AG09309 (cell line): ENCODE data around the gene RFX4.

ENCODE experiments used
- DNase-seq: peaks from one replicate; pipeline ENCODE4 v3.0.0-alpha.2; 2010; ENCODE audit warnings: low read depth
- H3K4me3 ChIP-seq: 2 replicates; pipeline ENCODE4 v1.5.1; 2011; ENCODE audit warnings: mild to moderate bottlenecking, low read depth, low read length, moderate library complexity; ENCODE audit not compliant: control insufficient read depth
- TF ChIP-seq, protein P1 (sequence below): IDR thresholded peaks from 2 replicates; pipeline ENCODE4 v1.5.1; 2011; ENCODE audit warnings: mild to moderate bottlenecking, low read depth, low read length, inconsistent platforms; ENCODE audit not compliant: insufficient read depth, control insufficient read depth; ENCODE audit errors: missing control alignments

RFX4 gene

DNA sequence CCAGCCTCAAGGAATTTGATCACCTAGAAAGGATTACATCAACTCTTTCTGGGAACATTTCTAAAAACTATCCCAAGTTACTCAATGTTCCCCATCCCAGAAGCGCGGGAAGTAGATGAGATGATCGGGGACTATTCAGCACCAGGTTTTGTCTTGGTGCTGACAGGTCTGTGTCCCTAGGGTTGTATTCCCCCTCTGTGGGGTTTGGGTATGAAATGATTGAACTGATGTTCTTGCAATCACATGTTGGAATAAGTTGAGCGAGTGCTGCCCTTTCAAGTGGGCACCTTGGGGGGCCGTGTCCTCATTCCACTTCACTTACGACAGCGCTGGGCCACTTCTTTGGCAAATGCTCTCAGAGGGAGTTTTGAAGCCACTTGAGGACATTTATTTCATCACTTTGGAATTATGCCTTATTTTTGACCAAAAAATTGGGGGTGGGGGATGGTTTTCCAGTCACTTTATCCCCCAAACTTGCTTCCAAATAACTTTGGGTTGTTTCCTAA lies 69.8 kb downstream of the RFX4 start:
- no peak for DNase-seq
- TF ChIP-seq, protein P1, sequence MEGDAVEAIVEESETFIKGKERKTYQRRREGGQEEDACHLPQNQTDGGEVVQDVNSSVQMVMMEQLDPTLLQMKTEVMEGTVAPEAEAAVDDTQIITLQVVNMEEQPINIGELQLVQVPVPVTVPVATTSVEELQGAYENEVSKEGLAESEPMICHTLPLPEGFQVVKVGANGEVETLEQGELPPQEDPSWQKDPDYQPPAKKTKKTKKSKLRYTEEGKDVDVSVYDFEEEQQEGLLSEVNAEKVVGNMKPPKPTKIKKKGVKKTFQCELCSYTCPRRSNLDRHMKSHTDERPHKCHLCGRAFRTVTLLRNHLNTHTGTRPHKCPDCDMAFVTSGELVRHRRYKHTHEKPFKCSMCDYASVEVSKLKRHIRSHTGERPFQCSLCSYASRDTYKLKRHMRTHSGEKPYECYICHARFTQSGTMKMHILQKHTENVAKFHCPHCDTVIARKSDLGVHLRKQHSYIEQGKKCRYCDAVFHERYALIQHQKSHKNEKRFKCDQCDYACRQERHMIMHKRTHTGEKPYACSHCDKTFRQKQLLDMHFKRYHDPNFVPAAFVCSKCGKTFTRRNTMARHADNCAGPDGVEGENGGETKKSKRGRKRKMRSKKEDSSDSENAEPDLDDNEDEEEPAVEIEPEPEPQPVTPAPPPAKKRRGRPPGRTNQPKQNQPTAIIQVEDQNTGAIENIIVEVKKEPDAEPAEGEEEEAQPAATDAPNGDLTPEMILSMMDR = no peak
- no peak overlapping the region for H3K4me3 ChIP-seq

DNA sequence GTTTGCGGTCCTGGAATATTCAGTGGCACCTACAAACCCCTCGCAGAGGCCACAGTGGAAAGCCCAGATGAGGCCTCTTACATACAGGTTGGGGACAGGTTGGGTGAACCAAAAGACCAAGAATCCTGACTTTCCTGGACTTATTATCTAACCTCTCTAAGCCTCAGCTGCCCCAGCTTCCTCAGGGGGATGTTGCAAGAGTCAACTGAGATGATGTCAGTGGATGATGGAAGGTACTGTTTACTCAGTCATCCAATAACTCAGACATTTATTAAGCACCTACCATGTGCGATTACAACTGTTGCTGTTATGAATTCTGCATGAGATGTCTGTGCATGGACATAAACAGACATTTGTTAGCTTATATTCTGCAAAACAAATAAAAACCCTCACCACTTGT lies 72.8 kb downstream of the RFX4 start:
- TF ChIP-seq, protein P1 = no peak
- no peak for DNase-seq
- no peak overlapping the region for H3K4me3 ChIP-seq

DNA sequence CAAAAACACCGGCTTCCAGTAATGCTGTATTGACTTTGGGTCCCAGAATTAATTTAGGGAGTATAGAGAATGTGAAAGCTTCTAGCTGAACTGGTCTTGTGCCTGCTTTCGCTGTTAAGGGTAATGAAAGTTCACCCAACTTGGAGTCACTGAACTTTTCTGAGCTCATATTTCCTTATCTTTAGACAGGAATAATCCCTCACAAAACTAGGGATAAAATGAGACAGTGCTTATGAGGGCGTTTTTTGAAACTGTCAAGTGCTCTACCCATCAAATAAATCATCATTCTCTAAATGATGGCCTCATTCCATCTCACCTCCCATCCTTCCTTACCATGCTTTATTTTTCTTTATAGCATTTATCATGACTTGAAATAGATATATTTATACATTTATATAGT lies 74.7 kb downstream of the RFX4 start:
- H3K4me3 ChIP-seq = no peak overlapping the region
- no peak for DNase-seq
- TF ChIP-seq, protein P1 = no peak

DNA sequence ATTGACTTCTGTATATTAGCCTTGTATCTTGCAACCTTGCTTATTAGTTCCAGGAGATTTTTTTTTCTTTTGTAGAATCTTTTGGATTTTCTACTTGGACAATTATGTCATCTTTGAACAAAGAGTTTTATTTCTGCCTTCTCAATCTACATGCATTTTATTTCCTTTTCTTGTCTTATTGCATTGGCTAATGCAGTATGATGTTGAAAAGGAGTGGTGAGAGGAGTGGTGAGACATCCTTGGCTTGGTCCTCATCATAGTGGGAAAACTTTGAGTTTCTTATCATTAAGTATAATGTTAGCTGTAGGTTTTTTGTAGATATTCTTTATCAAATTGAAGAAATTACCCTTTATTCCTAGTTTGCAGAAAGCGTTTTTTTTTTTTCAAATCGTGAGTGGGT lies 80.6 kb downstream of the RFX4 start:
- H3K4me3 ChIP-seq = no peak overlapping the region
- no peak for DNase-seq
- TF ChIP-seq, protein P1 = no peak

DNA sequence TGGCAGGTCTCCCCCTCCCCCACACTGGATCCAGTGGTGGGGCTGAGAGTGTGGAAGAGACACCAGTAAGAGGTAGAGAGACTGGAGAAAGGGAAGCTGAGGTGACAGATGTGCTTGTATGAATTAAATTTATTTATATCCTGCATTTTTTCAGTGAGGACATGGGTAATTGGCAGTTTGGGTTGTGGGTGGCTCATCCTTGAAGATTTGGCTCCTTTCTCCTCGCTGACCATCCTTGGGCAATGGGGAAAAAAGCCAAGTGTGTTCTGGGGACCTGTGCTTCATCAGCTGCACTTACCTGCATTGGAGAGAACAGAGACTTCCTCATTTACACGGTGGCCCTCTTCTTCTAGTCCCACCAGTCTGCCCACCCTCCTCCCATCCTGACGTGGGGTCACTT lies 86.4 kb downstream of the RFX4 start:
- TF ChIP-seq, protein P1 = no peak
- H3K4me3 ChIP-seq = no peak overlapping the region
- no peak for DNase-seq

DNA sequence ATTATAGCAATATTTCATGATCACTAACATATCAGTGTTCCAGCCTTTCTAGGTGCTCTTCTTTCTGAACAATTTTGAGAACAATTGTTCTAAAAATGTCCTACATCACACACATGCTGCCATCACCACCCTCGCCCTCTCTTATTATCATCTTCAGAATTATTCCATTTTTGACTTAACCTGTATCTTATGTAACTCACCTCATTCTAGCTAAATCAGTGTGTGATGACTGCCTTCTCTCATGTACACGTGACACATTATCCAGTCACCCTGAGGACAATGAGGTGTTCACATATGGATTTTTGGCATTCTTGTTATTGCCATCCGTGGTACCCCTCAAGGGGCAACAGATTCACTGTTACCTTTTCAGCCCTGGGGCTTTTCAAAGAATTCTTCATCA lies 87.3 kb downstream of the RFX4 start:
- DNase-seq = no peak
- TF ChIP-seq, protein P1 = no peak
- H3K4me3 ChIP-seq = no peak overlapping the region

DNA sequence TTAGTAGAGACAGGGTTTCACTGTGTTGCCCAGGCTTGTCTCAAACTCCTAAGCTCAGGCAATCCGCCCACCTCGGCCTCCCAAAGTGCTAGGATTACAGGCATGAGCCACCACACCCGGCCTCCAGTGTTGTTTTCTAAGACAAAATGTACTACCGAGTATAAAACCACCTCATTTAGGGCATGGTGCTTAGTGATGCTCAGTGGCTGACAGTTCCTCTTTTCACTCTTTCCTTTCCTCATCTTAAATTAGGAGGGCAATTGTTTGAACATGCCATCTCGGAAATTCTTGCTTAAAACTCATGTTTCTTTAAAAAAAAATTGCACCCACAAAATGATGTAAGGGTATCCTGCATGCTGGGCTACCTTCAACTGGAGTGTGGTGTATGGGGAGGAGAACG lies 89.0 kb downstream of the RFX4 start:
- TF ChIP-seq, protein P1 = no peak
- H3K4me3 ChIP-seq = no peak overlapping the region
- DNase-seq = no peak
